Mesothelial cell of epicardium (in vitro differentiated cells): ENCODE measurements around the gene SLC41A2. TPM values are rescaled to one million over a fixed set of nuclear protein-coding genes. Genes with fewer than 3 reads are reported as not detected.
A peak's percentile ranks its signal among the peaks of the same experiment; 100 is the strongest.
"Not testable (repeated sequence)": the region's sequence is repeated elsewhere in the genome, so short reads cannot be mapped to it uniquely, and the experiment has no call there.

Experiments
- DNase-seq, 2 experiments: peaks; one replicate each; pipeline ENCODE4 v3.0.0; 2021; ENCODE audit warnings: low spot score in 2 of 2; ENCODE audit not compliant: unreplicated experiment in 2 of 2
- H3K27ac Mint-ChIP-seq: 2 replicates; pipeline ENCODE4 v1.8.0; 2021; ENCODE audit warnings: mixed read lengths
- H3K27me3 Mint-ChIP-seq: 2 replicates; pipeline ENCODE4 v1.8.0; 2021; ENCODE audit warnings: low read depth, mixed read lengths
- H3K36me3 Mint-ChIP-seq: 2 replicates; pipeline ENCODE4 v1.8.0; 2021; ENCODE audit warnings: mixed read lengths
- H3K4me1 Mint-ChIP-seq: 2 replicates; pipeline ENCODE4 v1.8.0; 2021; ENCODE audit warnings: mixed read lengths
- H3K4me3 Mint-ChIP-seq: 2 replicates; pipeline ENCODE4 v1.8.0; 2021; ENCODE audit warnings: mild to moderate bottlenecking, moderate library complexity, mixed read lengths
- H3K9me3 Mint-ChIP-seq: 2 replicates; pipeline ENCODE4 v1.8.0; 2021; ENCODE audit warnings: mixed read lengths
- CTCF ChIP-seq: fragments of 200-600 bp; sonication (generic); IDR thresholded peaks from one replicate; pipeline ENCODE4 v1.5.0; 2021; ENCODE audit warnings: antibody characterized with exemption; ENCODE audit not compliant: unreplicated experiment
- total RNA-seq: library from RNA; stranded (reverse); gene quantifications from 3 replicates; pipeline ENCODE4 v1.2.1, GENCODE V29; 2021

The SLC41A2 gene
- total RNA-seq, 1 donor from 2014 or later, result 6.9 TPM

GRCh38 chr12:104994336-104994735 is 36.2 kb upstream of the SLC41A2 start:
- Mint-ChIP-seq H3K4me1 (peaks cover 2% of the 10 kb centered on the region), H3K9me3 (peaks cover 4% of the 10 kb centered on the region), H3K27me3 (no peaks in the 10 kb centered on the region), H3K36me3 (peaks cover 58% of the 10 kb centered on the region), H3K27ac (no peak overlapping the region), H3K4me3 (no peak overlapping the region)
- DNase-seq, result no peak
- TF ChIP-seq CTCF, result no peak

- no peak for TF ChIP-seq CTCF
- Mint-ChIP-seq H3K4me1 (peaks cover 16% of the 10 kb centered on the region), H3K36me3 (peaks cover 48% of the 10 kb centered on the region), H3K4me3 (no peak overlapping the region), H3K27me3 (no peaks in the 10 kb centered on the region), H3K27ac (no peak overlapping the region), H3K9me3 (peaks cover 4% of the 10 kb centered on the region)
- DNase-seq, result no peak
These were observed 33.6 kb upstream of the SLC41A2 start for GRCh38 chr12:104991565-104992128.

GRCh38 chr12:104990950-104991349 is 32.9 kb upstream of the SLC41A2 start:
- no peak for DNase-seq
- Mint-ChIP-seq H3K27me3 (no peaks in the 10 kb centered on the region), H3K36me3 (peaks cover 45% of the 10 kb centered on the region), H3K4me1 (peaks cover 18% of the 10 kb centered on the region), H3K4me3 (no peak overlapping the region), H3K27ac (no peak overlapping the region), H3K9me3 (peaks cover 4% of the 10 kb centered on the region)
- no peak for TF ChIP-seq CTCF

- peak; percentile 84 to 92 for DNase-seq
- peaks cover 4% of the 10 kb centered on the region for H3K9me3 Mint-ChIP-seq
- TF ChIP-seq CTCF, result no peak
- H3K27me3 Mint-ChIP-seq, result no peaks in the 10 kb centered on the region
- peak within 1 kb of the TSS; percentile 82 for H3K4me3 Mint-ChIP-seq
- peaks cover 18% of the 10 kb centered on the region for H3K4me1 Mint-ChIP-seq
- H3K27ac Mint-ChIP-seq, result peak within 1 kb of the TSS; percentile 59
- peaks cover 19% of the 10 kb centered on the region for H3K36me3 Mint-ChIP-seq
These were observed 28.2 kb upstream of the SLC41A2 start, which contains the start of gene NOPCHAP1 for GRCh38 chr12:104986022-104986941. TSS of gene NOPCHAP1 (plus strand) at chr12:104986316. CDS start at chr12:104986353, 37 bp downstream.

GRCh38 chr12:104985206-104985605 is 27.1 kb upstream of the SLC41A2 start:
- H3K36me3 Mint-ChIP-seq, result peaks cover 14% of the 10 kb centered on the region
- peaks cover 18% of the 10 kb centered on the region for H3K4me1 Mint-ChIP-seq
- no peak for TF ChIP-seq CTCF
- peaks cover 4% of the 10 kb centered on the region for H3K9me3 Mint-ChIP-seq
- H3K27ac Mint-ChIP-seq, result no peak overlapping the region
- H3K4me3 Mint-ChIP-seq, result peak overlapping the region; percentile 82
- DNase-seq, result no peak
- H3K27me3 Mint-ChIP-seq, result no peaks in the 10 kb centered on the region

- H3K4me1 Mint-ChIP-seq, DNase-seq, H3K9me3 Mint-ChIP-seq, H3K4me3 Mint-ChIP-seq, H3K36me3 Mint-ChIP-seq, H3K27ac Mint-ChIP-seq, H3K27me3 Mint-ChIP-seq: not testable (repeated sequence)
These were observed 19.6 kb upstream of the SLC41A2 start for GRCh38 chr12:104977688-104978087.
